NCI-H187 treated with DMSO at 0.1 percent for 48 hours (cell line): ENCODE data around the gene AMPD2.

Experiments
- DNase-seq: peaks from one replicate; lab custom pipeline; 2025; lab: John Stamatoyannopoulos, UW

Gene AMPD2

DNA sequence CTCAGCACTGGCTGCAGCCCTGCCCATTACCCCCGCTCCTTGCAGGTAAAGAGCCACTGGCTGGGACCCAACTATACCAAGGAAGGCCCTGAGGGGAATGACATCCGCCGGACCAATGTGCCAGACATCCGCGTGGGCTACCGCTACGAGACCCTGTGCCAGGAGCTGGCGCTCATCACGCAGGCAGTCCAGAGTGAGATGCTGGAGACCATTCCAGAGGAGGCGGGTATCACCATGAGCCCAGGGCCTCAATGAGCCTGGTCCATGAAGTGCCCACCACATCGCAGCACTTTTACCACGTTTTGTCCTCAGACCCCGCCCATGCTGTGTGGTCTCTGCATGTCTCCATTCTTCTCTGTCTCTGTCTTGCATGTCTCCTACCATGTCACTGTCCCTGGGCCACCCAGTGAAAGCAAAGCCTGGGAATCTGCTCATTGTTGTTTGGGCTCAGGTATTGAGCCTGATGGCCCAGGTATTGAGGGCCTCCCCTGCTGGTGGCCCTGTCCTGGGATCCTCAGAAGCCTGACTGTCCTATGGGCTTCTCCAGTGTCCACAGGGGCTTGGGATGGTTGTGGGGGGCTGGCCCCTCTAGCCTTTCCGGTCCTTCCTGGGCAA lies 11.4 kb downstream of the AMPD2 start:
- DNase-seq, result no peak

- DNase-seq, result no peak
Measured at GRCh38 chr1:109631513-109632505, 12.2 kb downstream of the AMPD2 start.

DNA sequence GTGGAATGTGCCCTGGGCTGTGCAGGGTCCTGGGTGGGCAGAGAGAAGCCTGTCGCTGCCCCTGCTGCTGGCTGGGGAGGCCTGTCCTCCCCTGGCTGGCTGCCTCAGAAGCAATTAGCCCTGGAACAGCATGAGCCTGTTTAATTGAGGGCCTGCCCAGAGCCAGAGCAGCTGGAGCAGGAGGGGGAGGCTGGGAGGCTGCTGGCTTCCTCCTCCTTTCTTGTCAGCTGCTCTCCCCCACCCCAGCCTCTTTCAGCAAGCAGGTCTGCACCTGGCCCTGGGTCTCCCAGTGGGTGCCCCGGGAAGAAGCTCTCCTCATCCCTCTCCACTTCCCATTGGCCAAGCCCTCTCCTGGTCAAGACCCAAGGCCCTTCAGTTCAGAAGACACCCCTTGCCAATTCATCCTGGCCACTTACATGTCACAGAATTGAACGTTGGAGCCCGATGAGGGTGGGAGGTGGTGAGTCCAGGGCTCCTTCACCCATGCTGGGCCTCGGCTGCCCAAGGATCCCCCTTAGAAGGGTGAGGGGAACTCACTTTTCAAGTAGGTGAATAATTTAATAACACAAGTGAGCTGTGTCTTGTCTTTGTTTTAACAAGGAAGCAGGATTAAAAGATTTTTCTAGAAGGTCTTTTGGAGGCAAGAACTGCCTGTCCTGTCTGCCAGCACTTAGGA lies 13.2 kb downstream of the AMPD2 start:
- DNase-seq, result peak; percentile 33

DNA sequence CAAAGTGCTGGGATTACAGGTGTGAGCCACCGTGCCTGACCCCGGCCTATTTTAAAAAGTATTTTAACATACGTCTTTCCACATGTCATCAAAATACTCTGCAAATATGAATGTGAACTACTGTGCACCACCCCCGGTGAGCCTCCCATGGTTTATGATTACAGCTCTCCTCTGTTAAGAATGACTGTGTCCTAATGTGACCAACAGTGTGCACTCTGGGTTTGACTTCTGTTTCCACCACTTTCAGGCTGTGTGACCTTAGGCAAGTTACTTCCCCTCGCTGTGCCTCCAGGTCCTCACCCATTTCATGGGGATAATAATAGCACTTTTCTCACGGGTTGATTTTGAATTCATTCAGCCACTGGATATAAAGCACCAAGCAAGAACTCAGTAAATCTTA lies 14.7 kb downstream of the AMPD2 start:
- DNase-seq, result no peak

DNA sequence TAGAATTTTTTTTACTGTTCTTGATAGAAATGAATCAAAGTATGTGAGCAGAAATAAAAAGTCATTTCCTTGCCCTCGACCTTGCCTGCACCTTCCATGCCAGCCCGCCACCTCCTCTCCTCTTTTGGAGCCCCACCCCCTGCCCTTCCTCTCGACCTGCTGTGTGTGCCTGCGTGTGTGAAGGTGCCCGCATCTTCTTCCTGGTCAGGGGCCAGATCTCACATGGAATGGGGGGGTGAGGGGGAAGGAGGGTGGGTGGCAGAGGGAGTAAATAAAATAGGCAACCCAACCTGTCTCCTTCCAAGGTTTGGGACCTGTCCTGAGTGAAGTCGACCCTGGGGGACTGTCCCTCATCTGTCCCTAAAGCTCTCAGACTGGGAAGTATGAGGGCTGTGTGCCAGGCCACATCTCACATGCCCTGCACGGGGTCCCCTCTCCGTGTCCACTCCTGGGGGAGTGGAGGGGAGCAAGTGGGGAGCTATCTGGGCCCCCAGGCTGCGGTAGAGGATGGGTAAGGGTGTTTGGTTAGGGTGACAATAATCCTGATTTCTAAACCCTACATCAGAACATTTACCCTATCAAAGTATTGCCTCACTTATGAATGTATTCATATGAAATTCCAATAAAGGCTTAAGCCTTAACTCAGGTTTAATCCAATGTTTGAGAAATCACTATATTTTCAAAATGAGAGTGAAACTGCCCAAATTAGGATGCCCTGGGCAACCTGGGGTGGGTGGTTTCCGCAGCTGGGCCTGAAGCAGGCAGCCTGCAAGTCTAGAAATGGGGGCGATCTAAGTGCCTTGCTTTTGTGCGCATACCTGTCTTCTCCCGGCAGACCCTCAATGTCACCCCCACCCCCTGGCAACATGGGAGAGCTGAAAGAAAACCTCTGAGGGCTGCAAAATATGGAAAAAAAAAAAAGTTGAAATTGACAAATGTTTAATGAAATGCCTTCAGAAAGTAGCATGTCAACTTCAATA lies 15.4 kb downstream of the AMPD2 start:
- no peak for DNase-seq

- DNase-seq, result no peak
Measured at GRCh38 chr1:109635862-109636200, 16.2 kb downstream of the AMPD2 start.

- DNase-seq, result no peak
Measured at GRCh38 chr1:109636201-109636952, 16.7 kb downstream of the AMPD2 start.

DNA sequence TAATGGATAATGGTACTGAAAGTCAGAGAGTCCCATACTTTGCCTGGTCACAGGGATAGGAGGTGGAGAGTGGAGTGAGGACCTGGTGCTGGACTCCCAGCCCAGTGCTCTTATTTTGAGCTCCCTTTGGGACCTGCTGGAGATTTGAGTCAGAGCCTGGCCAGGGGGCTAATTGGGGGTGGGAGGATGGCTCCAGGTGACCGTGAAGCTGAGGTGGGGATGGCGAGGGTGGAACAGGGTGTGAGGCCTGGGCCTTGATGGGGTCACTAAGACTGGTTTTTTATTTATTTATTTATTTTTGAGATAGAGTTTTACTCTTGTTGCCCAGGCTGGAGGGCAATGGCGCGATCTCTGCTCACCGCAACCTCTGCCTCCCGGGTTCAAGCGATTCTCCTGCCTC lies 17.8 kb downstream of the AMPD2 start:
- no peak for DNase-seq

DNA sequence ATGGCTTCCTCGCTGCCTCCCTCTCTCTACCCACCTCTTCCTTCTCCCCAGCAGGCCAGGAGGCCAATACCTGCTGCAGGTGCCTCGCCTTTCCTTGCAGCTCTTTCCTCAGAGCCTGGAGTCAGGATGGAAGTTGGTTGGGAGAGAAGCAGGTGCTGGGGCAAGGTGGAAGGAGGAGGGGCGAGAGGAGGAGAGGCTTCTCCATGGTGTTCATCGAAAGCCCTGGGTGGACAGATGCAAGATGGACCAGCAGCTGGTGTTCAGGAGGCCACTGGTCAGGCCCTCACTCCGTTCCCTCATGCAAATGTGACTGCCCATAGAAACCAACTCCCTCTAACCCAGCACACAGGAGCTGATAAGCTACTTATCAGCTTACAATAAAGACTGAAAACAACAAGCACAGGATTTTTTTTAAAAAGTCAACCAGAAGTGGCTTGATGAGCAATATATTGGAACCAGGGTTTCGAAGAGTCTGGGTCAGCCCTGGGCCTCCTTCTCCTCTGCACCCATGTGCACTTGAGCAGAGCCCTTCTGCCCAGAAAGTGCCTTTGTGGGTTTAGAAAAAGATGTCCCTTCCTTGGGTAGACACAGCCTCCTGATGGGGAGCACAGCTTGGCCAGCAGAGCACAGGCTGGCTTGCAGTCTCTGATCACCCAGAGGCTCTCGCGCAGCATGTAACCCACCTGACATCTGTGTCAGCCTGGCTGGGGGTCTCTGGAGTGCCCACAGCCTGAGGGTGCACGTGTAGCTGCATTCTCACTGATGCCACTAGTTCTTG lies 19.6 kb downstream of the AMPD2 start:
- DNase-seq, result no peak

DNA sequence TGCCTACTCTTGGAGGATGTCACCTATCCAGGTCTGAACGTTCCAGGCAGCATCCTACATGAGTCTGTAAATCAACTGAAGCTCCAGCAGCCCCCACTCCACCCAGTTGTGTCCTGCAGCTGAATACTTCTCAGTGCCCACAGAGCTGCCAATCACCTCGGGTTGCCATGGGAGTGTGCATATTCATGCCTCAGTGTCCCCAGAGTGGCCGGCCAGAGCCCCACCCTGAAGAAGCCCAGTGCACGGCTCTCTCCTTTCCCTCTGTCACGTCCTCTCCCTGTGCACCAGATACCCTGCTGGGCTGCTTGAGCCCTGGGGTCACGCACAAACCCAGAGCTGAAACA lies 20.2 kb downstream of the AMPD2 start:
- DNase-seq, result no peak

- no peak for DNase-seq
Measured at GRCh38 chr1:109640285-109640865, 20.7 kb downstream of the AMPD2 start.

DNA sequence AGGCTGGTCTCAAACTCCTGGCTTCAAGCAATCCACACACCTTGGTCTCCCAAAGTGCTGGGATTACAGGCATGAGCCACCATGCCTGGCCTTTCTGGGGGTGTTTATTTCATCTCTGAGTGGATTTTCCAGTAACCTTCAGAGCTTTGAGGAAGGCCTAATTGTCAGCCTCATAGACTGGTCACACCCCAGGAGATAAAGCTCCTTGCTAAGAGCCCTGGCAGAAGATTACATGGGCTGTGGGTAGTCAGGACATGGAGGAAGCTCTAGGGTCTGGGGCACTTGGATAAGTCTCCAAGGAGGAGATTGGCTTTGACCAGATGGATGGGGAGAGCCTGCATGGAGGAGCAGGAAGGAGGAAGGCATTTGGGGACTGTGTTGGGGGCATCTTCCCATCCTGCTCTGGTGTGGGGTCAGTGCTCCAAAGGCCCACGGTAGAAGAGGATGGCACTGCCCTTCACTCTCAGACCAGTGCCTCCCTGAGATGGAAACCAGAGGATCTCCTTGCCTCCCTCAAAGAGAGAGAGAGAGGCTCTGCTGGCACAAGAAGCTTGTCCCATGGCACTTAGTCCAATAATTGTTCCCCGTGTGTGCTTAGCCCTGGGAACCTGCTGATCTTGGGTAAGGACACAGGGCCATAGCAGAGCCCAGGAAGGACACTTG lies 21.6 kb downstream of the AMPD2 start:
- no peak for DNase-seq

GRCh38 chr1:109641861-109642260 lies 22.2 kb downstream of the AMPD2 start:
- no peak for DNase-seq

- no peak for DNase-seq
Measured at GRCh38 chr1:109642626-109643025, 23.0 kb downstream of the AMPD2 start.

DNA sequence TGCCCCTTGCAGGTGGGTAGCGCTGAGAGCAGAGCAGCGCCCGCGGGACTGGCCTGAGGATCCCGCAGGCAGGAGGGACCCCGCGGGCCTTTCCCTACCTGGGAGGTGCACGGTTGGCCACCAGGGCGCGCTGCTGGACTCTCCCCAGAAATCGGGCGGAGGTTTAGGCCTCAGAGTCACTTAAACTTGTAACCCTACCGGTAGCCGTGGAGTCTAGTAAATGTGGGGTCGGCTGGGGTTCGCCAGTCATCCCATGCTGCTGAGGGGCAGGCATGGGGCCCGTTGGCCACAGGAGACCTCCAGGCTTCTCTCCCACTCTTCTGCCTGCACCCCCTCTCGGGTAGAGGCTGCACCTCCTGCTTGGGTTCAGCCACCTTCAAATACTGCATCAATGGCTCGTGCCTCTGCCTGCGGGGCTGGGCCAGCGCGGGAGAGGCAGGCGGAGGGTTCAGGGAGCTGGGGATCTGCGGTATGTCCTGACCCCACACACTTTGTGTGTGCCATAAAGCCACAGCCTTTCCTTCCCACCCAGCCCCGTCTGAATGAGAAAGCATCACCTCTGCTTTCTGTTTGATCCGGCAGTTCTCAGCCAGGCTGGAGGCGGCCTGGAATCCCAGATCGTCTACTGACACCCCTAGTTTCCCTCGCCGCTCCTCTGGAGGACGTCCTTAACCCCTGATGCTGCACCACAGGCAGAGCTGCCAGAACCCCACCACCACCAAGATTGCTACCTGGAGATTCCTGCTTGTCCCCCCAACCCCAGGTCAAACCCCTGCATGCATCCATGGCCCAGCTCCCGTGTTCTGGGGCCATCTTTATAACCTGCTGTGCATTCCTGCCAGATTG lies 24.0 kb downstream of the AMPD2 start:
- peak; percentile 32 for DNase-seq

DNA sequence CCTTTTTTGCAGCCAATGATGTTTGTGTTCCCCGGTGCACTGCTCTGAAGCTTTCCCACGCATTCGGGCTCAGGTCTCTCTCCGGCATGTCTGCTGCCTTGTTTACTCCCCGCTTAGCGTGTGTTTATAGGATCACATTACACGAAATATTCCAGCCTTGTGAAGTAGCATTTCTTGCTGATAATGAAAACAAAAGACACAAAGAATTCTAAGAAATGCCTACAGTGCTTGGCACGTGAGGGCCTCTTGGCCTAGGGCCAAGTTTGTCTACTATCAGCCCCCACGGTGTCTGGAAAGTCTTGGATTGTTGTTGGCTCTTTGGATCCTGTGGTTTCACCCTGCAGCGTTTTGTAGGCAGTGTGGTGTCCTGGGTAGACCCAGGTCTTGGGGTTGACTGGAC lies 25.0 kb downstream of the AMPD2 start:
- DNase-seq, result no peak

GRCh38 chr1:109649491-109649914 lies 29.9 kb downstream of the AMPD2 start:
- DNase-seq, result no peak

DNA sequence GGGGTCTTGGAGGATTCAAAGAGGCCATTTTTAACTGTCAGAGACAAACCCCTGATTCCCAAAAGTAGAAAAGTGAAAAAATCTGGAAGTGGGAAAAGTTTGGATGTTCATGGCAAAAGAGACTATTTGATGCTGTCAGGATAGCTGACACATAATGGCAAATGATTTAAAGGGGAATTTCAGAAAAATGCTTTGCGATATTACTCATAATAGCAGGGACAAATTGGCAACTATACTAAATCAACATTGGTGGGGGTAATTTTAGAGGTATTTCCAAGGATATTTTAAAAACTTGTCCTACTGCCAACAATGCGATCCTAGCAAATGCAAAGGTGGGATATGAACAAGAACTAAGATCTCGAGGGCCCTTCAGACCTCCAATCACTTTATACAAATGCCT lies 31.0 kb downstream of the AMPD2 start:
- DNase-seq, result no peak
